PC-3 (cell line): ENCODE data around the gene GSX2.

Source experiments
- CTCF ChIP-seq: fragments of 300-600 bp; sonication (generic); conservative IDR thresholded peaks from 2 replicates; pipeline ENCODE4 v1.5.1; 2017; ENCODE audit warnings: antibody characterized with exemption, low read depth, mild to moderate bottlenecking, low read length
- EZH2 ChIP-seq: fragments of 300-600 bp; sonication (generic); IDR thresholded peaks from one replicate; pipeline ENCODE4 v1.6.1; 2017; ENCODE audit warnings: antibody characterized with exemption, mild to moderate bottlenecking, low read length; ENCODE audit not compliant: unreplicated experiment
- EZH2phosphoT487 ChIP-seq: fragments of 300-600 bp; sonication (generic); IDR thresholded peaks from 2 replicates; pipeline ENCODE4 v1.6.1; 2018; ENCODE audit warnings: mild to moderate bottlenecking, antibody characterized with exemption, low read length, borderline replicate concordance

- TF ChIP-seq CTCF (no peak), EZH2phosphoT487 (no peak), EZH2 (no peak)
Observed at GRCh38 chr4:54107951-54108748, 8.2 kb downstream of the GSX2 start.
